A549 treated with AZD9567 at 1 μM for 4 hours (cell line): ENCODE data around the gene HNRNPK. TPM values are rescaled to one million over a fixed set of nuclear protein-coding genes. Genes with fewer than 3 reads are reported as not detected.

Experiments used
- total RNA-seq: library from RNA; stranded (reverse); fragments of 200-300 nt; extraction: Qiagen RNA extraction; gene quantifications from 5 replicates; pipeline ENCODE4 v1.2.3, GENCODE V29; 2022; ENCODE audit not compliant: insufficient read depth

The HNRNPK gene
- 519 to 752 TPM (median 530 TPM) in 5 replicates for total RNA-seq

GRCh38 chr9:83979812-83980394, at the start of gene HNRNPK:
Gene HNRNPK (minus strand): TSS chr9:83980215. CDS start chr9:83978252, 1,963 bp downstream.

DNA sequence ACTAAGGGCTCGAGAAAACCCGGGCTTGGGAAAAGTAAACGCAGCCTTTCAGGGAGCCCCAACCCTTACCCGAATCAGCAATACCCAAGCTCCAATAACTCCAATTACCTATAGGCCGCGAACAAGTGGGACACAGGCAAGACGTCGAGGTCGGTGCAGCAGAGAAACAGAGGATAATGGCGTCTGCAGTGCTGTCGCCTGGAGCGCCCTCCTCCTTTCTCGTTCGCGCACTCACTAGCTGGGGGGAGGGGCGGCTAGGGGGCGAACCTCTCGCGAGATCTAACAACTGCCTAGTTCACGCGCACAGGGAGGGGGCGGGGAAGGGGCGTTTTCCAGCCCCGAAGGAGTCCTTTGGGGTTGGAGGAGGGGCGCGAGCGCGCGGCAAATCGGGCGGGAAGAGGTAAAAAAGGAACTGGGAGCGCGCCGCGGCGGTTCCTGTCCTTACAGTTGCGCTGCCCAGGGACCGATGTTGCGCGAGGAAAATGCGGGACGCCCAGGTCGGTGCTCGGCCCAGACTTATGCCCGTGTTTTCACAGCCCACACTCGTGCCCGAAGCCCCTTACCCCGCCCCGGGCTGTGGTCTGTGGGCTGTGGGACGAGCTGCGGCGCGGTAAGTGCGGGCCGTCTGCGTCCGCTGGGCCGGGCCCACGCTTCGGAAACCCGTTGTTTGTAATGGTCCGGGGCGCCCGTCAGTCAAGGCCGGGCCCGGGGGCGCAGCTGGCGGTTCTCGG, 545 bp upstream of the HNRNPK start, which contains the start of gene RMI1:
TSS of gene RMI1 (plus strand) at position 411 of the 731 bp plus-strand sequence. CDS start 20,182 bp downstream, outside the sequence.

GRCh38 chr9:83920927-83921707, 58.9 kb downstream of the HNRNPK start, which contains the start of gene KIF27:
Gene KIF27 (minus strand): TSS chr9:83921432. CDS start chr9:83915591, 5,841 bp downstream.

Other genes starting within 250 kb of the HNRNPK start
- gene GKAP1, start 162.4 kb downstream of the HNRNPK start, total RNA-seq, result 3.2 to 5.6 TPM (median 5.1 TPM) in 5 replicates
- gene KIF27, start 58.8 kb downstream of the HNRNPK start, total RNA-seq, result 0.64 to 1.1 TPM (median 0.84 TPM) in 5 replicates
- gene RMI1, start 590 bp upstream of the HNRNPK start, total RNA-seq, result 10.7 to 14.4 TPM (median 12.4 TPM) in 5 replicates